Mammary epithelial cell (primary cell): ENCODE results near the gene SLBP.

Source experiments
- EZH2 ChIP-seq: IDR thresholded peaks from 2 replicates; pipeline ENCODE4 v1.6.1; 2012; ENCODE audit warnings: low read length, inconsistent platforms, borderline replicate concordance
- TF ChIP-seq, protein P1 (sequence below), 2 donors: IDR thresholded peaks in 1 of 2; conservative IDR thresholded peaks in 1 of 2; 2 replicates each; pipeline ENCODE4 v1.5.1; 2011 to 2012; ENCODE audit warnings: inconsistent platforms in 2 of 2, low read length in 2 of 2, mild to moderate bottlenecking in 2 of 2, control low read depth in 1 of 2, low read depth in 1 of 2; ENCODE audit not compliant: insufficient read depth in 1 of 2; ENCODE audit errors: extremely low read depth in 1 of 2

DNA sequence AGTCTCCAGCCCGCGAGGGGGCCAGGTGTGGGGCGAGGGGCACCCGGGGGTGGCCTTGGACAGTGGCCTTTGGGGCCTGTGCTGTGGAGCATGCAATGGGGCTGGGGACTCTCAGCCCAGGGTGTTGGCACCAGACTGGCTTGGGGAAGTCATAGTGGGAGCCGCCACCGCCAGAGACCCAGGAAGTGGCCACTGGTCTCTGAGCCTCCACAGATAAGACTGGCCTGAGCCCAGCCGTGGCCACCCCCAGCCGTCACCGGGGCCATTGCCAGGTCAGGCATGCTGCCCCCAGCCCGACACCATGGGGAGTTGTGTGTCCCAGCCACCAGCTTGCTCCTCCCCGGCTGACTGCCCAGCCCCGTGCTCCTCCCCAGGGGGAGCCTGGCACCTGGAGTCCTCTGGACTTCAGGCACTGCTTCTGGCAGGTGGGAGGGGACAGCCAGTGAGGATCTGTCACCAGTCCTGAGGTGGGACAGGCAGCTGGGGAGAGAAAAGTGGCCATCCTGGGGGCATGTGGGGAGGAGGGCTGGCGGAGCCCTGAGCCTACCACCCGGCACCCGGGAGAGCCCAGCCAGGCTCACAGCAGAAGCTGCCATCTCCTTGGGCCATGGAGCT, 41.7 kb upstream of the SLBP start:
- TF ChIP-seq, protein P1, sequence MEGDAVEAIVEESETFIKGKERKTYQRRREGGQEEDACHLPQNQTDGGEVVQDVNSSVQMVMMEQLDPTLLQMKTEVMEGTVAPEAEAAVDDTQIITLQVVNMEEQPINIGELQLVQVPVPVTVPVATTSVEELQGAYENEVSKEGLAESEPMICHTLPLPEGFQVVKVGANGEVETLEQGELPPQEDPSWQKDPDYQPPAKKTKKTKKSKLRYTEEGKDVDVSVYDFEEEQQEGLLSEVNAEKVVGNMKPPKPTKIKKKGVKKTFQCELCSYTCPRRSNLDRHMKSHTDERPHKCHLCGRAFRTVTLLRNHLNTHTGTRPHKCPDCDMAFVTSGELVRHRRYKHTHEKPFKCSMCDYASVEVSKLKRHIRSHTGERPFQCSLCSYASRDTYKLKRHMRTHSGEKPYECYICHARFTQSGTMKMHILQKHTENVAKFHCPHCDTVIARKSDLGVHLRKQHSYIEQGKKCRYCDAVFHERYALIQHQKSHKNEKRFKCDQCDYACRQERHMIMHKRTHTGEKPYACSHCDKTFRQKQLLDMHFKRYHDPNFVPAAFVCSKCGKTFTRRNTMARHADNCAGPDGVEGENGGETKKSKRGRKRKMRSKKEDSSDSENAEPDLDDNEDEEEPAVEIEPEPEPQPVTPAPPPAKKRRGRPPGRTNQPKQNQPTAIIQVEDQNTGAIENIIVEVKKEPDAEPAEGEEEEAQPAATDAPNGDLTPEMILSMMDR (conservative IDR thresholded peaks at IDR 0.05 in 1 of 2, IDR thresholded peaks at IDR 0.05 in 1 of 2; ENCODE audit: extremely low read depth in 1 of 2, insufficient read depth in 1 of 2, low read depth in 1 of 2, low read length in 2 of 2): no peak
- TF ChIP-seq EZH2: no peak
